ENCODE measurements around the gene ACACA.

ACACA gene

GRCh38 chr17:37261286-37261685 is 145.3 kb downstream of the ACACA start:
- no peak for TF ChIP-seq PATZ1 (CRISPR knock-in tag; IDR thresholded peaks at IDR 0.05; ENCODE audit: borderline replicate concordance)
- TF ChIP-seq, protein P1, sequence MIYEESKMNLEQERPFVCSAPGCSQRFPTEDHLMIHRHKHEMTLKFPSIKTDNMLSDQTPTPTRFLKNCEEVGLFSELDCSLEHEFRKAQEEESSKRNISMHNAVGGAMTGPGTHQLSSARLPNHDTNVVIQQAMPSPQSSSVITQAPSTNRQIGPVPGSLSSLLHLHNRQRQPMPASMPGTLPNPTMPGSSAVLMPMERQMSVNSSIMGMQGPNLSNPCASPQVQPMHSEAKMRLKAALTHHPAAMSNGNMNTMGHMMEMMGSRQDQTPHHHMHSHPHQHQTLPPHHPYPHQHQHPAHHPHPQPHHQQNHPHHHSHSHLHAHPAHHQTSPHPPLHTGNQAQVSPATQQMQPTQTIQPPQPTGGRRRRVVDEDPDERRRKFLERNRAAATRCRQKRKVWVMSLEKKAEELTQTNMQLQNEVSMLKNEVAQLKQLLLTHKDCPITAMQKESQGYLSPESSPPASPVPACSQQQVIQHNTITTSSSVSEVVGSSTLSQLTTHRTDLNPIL (CRISPR knock-in tag; IDR thresholded peaks at IDR 0.05; ENCODE audit: low read depth): no peak
- TF ChIP-seq CSDC2 (CRISPR knock-in tag; IDR thresholded peaks at IDR 0.05): no peak
- no peak for TF ChIP-seq ZNF565 (CRISPR knock-in tag; conservative IDR thresholded peaks at IDR 0.05; ENCODE audit: low read depth)
- ATAC-seq: no peak

- ATAC-seq: no peak
- TF ChIP-seq SNAI2 (CRISPR knock-in tag; IDR thresholded peaks at IDR 0.05): no peak
- no peak for TF ChIP-seq ESRRG (CRISPR knock-in tag; IDR thresholded peaks at IDR 0.05)
- no peak for TF ChIP-seq ZFP30 (CRISPR knock-in tag; IDR thresholded peaks at IDR 0.05)
- TF ChIP-seq ZNF70 (CRISPR knock-in tag; IDR thresholded peaks at IDR 0.05): no peak
- TF ChIP-seq TCF4 (CRISPR knock-in tag; IDR thresholded peaks at IDR 0.05; ENCODE audit: borderline replicate concordance): no peak
- TF ChIP-seq, protein P2, sequence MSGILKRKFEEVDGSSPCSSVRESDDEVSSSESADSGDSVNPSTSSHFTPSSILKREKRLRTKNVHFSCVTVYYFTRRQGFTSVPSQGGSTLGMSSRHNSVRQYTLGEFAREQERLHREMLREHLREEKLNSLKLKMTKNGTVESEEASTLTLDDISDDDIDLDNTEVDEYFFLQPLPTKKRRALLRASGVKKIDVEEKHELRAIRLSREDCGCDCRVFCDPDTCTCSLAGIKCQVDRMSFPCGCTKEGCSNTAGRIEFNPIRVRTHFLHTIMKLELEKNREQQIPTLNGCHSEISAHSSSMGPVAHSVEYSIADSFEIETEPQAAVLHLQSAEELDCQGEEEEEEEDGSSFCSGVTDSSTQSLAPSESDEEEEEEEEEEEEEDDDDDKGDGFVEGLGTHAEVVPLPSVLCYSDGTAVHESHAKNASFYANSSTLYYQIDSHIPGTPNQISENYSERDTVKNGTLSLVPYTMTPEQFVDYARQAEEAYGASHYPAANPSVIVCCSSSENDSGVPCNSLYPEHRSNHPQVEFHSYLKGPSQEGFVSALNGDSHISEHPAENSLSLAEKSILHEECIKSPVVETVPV (CRISPR knock-in tag; IDR thresholded peaks at IDR 0.05): no peak
- TF ChIP-seq TSHZ2 (CRISPR knock-in tag; IDR thresholded peaks at IDR 0.05): no peak
- no peak for TF ChIP-seq POU6F1 (CRISPR knock-in tag; IDR thresholded peaks at IDR 0.05; ENCODE audit: borderline replicate concordance, low read depth)
- no peak for TF ChIP-seq TOX (CRISPR knock-in tag; IDR thresholded peaks at IDR 0.05; ENCODE audit: borderline replicate concordance)
- TF ChIP-seq ZNF8 (CRISPR knock-in tag; IDR thresholded peaks at IDR 0.05): no peak
- no peak for TF ChIP-seq ZNF565 (CRISPR knock-in tag; conservative IDR thresholded peaks at IDR 0.05; ENCODE audit: low read depth)
- no peak for TF ChIP-seq CSDC2 (CRISPR knock-in tag; IDR thresholded peaks at IDR 0.05)
- no peak for TF ChIP-seq OSR1 (CRISPR knock-in tag; IDR thresholded peaks at IDR 0.05)
- TF ChIP-seq ARNTL (CRISPR knock-in tag; IDR thresholded peaks at IDR 0.05; ENCODE audit: borderline replicate concordance, low read depth): no peak
- TF ChIP-seq PPARA (CRISPR knock-in tag; IDR thresholded peaks at IDR 0.05; ENCODE audit: borderline replicate concordance): no peak
- no peak for TF ChIP-seq GLIS3 (CRISPR knock-in tag; IDR thresholded peaks at IDR 0.05)
- TF ChIP-seq BACH2 (CRISPR knock-in tag; IDR thresholded peaks at IDR 0.05; ENCODE audit: borderline replicate concordance): no peak
- no peak for TF ChIP-seq ZFP3 (CRISPR knock-in tag; IDR thresholded peaks at IDR 0.05)
- no peak for TF ChIP-seq RARB (CRISPR knock-in tag; IDR thresholded peaks at IDR 0.05)
- no peak for TF ChIP-seq ISL1 (CRISPR knock-in tag; IDR thresholded peaks at IDR 0.05)
Measured at GRCh38 chr17:37259030-37259735, 147.5 kb downstream of the ACACA start.

DNA sequence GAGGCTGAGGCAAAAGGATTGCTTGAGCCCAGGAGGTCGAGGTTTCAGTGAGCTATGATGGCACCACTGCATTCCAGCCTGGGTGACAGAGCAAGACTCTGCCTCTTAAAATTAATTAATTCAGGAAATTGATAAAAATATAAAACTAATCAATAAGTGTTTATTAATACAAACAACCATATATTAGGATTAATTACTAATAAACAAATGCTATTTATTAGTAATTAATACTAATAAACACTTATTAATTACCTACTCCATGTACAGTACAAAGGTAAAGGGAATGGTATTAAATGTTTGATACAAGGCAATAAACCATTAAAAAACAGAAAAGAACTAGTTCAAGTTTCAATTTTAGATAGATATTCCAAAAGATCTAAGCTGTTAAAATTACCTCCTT is 150.0 kb downstream of the ACACA start:
- no peak for ATAC-seq
- TF ChIP-seq ZNF565 (CRISPR knock-in tag; conservative IDR thresholded peaks at IDR 0.05; ENCODE audit: low read depth) (no peak), PATZ1 (CRISPR knock-in tag; IDR thresholded peaks at IDR 0.05; ENCODE audit: borderline replicate concordance) (no peak), POU6F1 (CRISPR knock-in tag; IDR thresholded peaks at IDR 0.05; ENCODE audit: borderline replicate concordance, low read depth) (no peak)
- TF ChIP-seq, protein P1 (CRISPR knock-in tag; IDR thresholded peaks at IDR 0.05; ENCODE audit: low read depth): no peak
